Mesenchymal stem cell (in vitro differentiated cells and primary cell): ENCODE data around the gene C5orf24.
A peak's percentile ranks its signal among the peaks of the same experiment; 100 is the strongest.
"Not testable (repeated sequence)": the region's sequence is repeated elsewhere in the genome, so short reads cannot be mapped to it uniquely, and the experiment has no call there.

ENCODE experiments used
- DNase-seq: peaks from one replicate; pipeline ENCODE4 v3.0.0-alpha.2; 2013
- H2AFZ ChIP-seq: one replicate; pipeline ENCODE4 v1.6.1; 2013; ENCODE audit warnings: low read depth, mild to moderate bottlenecking, control low read depth, inconsistent platforms, low read length, moderate library complexity
- H2AK5ac ChIP-seq: 2 replicates; pipeline ENCODE4 v1.6.1; 2013; ENCODE audit warnings: low read length, moderate library complexity, mild to moderate bottlenecking, inconsistent platforms; ENCODE audit not compliant: severe bottlenecking
- H2BK120ac ChIP-seq: one replicate; pipeline ENCODE4 v1.6.1; 2013; ENCODE audit warnings: low read depth, mild to moderate bottlenecking, inconsistent platforms, low read length, moderate library complexity
- H2BK12ac ChIP-seq, 2 experiments: one replicate each; pipeline ENCODE4 v1.6.1; 2013; ENCODE audit warnings: inconsistent platforms in 2 of 2, low read length in 2 of 2, mild to moderate bottlenecking in 2 of 2, moderate library complexity in 2 of 2, control low read depth in 1 of 2
- H2BK15ac ChIP-seq: one replicate; pipeline ENCODE4 v1.6.1; 2013; ENCODE audit warnings: mild to moderate bottlenecking, low read depth, inconsistent platforms; ENCODE audit not compliant: poor library complexity, severe bottlenecking
- H2BK5ac ChIP-seq: 2 replicates; pipeline ENCODE4 v1.6.1; 2013; ENCODE audit warnings: low read depth, mild to moderate bottlenecking, low read length, control low read depth, inconsistent platforms; ENCODE audit not compliant: poor library complexity, severe bottlenecking
- H3K14ac ChIP-seq, 2 experiments: one replicate each; pipeline ENCODE4 v1.6.1; 2013; ENCODE audit warnings: inconsistent platforms in 2 of 2, low read length in 2 of 2, control low read depth in 1 of 2, mild to moderate bottlenecking in 1 of 2, moderate library complexity in 1 of 2
- H3K18ac ChIP-seq, 2 experiments: one replicate each; pipeline ENCODE4 v1.6.1; 2013; ENCODE audit warnings: inconsistent platforms in 2 of 2, low read length in 2 of 2, control low read depth in 1 of 2, low read depth in 1 of 2, mild to moderate bottlenecking in 1 of 2
- H3K23ac ChIP-seq, 2 experiments: one replicate each; pipeline ENCODE4 v1.6.1; 2013; ENCODE audit warnings: inconsistent platforms in 2 of 2, low read length in 2 of 2, mild to moderate bottlenecking in 2 of 2, moderate library complexity in 2 of 2, control low read depth in 1 of 2
- H3K27ac ChIP-seq: 2 replicates; pipeline ENCODE4 v1.5.1; 2013; ENCODE audit warnings: mild to moderate bottlenecking, moderate library complexity, low read length, control low read depth, inconsistent platforms; ENCODE audit not compliant: poor library complexity, severe bottlenecking
- H3K27me3 ChIP-seq, 2 experiments: 2 replicates each; pipeline versions ENCODE4 v1.6.1 to v1.7.0; 2013; ENCODE audit warnings: low read length in 2 of 2, mild to moderate bottlenecking in 2 of 2, moderate library complexity in 2 of 2, control low read depth in 1 of 2, inconsistent platforms in 1 of 2; ENCODE audit not compliant: control insufficient read depth in 1 of 2, insufficient read depth in 1 of 2
- H3K36me3 ChIP-seq, 2 experiments: 2 replicates each; pipeline versions ENCODE4 v1.6.1 to v1.7.0; 2013; ENCODE audit warnings: low read length in 2 of 2, control low read depth in 1 of 2, inconsistent platforms in 1 of 2, low read depth in 1 of 2, mild to moderate bottlenecking in 1 of 2; ENCODE audit not compliant: insufficient read depth in 2 of 2, control insufficient read depth in 1 of 2
- H3K4ac ChIP-seq, 2 experiments: one replicate each; pipeline ENCODE4 v1.6.1; 2013; ENCODE audit warnings: inconsistent platforms in 2 of 2, low read length in 2 of 2, mild to moderate bottlenecking in 2 of 2, moderate library complexity in 2 of 2, control low read depth in 1 of 2, low read depth in 1 of 2
- H3K4me1 ChIP-seq: 2 replicates; pipeline ENCODE4 v1.6.1; 2013; ENCODE audit warnings: low read depth, low read length, control low read depth; ENCODE audit not compliant: control insufficient read depth, insufficient read depth
- H3K4me2 ChIP-seq: 2 replicates; pipeline ENCODE4 v1.6.1; 2013; ENCODE audit warnings: low read length, mild to moderate bottlenecking, inconsistent platforms; ENCODE audit not compliant: poor library complexity, severe bottlenecking
- H3K4me3 ChIP-seq, 2 experiments: 2 replicates each; pipeline versions ENCODE4 v1.5.1 to v1.7.0; 2013; ENCODE audit warnings: low read length in 2 of 2, mild to moderate bottlenecking in 2 of 2, control low read depth in 1 of 2, low read depth in 1 of 2; ENCODE audit not compliant: insufficient read depth in 1 of 2
- H3K79me1 ChIP-seq: replicated peaks from 2 replicates; pipeline ENCODE4 v1.6.1; 2013; ENCODE audit warnings: mild to moderate bottlenecking, control low read depth, low read length, inconsistent platforms; ENCODE audit not compliant: poor library complexity, severe bottlenecking
- H3K9ac ChIP-seq: 2 replicates; pipeline ENCODE4 v1.7.0; 2013; ENCODE audit warnings: mild to moderate bottlenecking, low read length, moderate library complexity
- H3K9me3 ChIP-seq: 2 replicates; pipeline ENCODE4 v1.7.0; 2013; ENCODE audit warnings: mild to moderate bottlenecking, low read length; ENCODE audit not compliant: control insufficient read depth
- H4K8ac ChIP-seq: one replicate; pipeline ENCODE4 v1.6.1; 2013; ENCODE audit warnings: inconsistent platforms, mild to moderate bottlenecking, low read length, moderate library complexity
- H4K91ac ChIP-seq: one replicate; pipeline ENCODE4 v1.6.1; 2013; ENCODE audit warnings: mild to moderate bottlenecking, low read length, inconsistent platforms
- WGBS: methylation state at CpG from one replicate; pipeline ENCODE4 v1.1.7; 2013; ENCODE audit warnings: mixed read lengths; 5-methylcytosine and 5-hydroxymethylcytosine counted together

The C5orf24 gene

GRCh38 chr5:134881711-134882110, 35.9 kb downstream of the C5orf24 start:
- 100% methylated on average over 11 of the region's 30 CpGs for WGBS
- not testable (repeated sequence) for H2BK5ac ChIP-seq, H2BK12ac ChIP-seq, H4K8ac ChIP-seq, H3K27me3 ChIP-seq, H2BK15ac ChIP-seq, H3K4me1 ChIP-seq, H3K14ac ChIP-seq, H3K27ac ChIP-seq, H3K4ac ChIP-seq, H3K9ac ChIP-seq, H3K9me3 ChIP-seq, H3K18ac ChIP-seq, H3K4me2 ChIP-seq, H4K91ac ChIP-seq, H3K23ac ChIP-seq, H3K36me3 ChIP-seq, H2BK120ac ChIP-seq, H2AK5ac ChIP-seq, H3K4me3 ChIP-seq, H2AFZ ChIP-seq, DNase-seq
- H3K79me1 ChIP-seq = peaks cover 29% of the 10 kb centered on the region

GRCh38 chr5:134887593-134888159, 41.9 kb downstream of the C5orf24 start:
- Histone ChIP-seq H3K36me3 (peaks cover 19 to 30% of the 10 kb centered on the region in 2 experiments), H3K4me3 (no peak overlapping the region), H2AK5ac (no peak overlapping the region), H3K27ac (no peak overlapping the region), H3K9me3 (no peaks in the 10 kb centered on the region), H3K4me2 (no peak overlapping the region), H2BK120ac (no peak overlapping the region), H3K4ac (no peak overlapping the region), H3K27me3 (no peaks in the 10 kb centered on the region), H3K18ac (no peak overlapping the region), H4K91ac (no peak overlapping the region), H2AFZ (no peak overlapping the region), H3K23ac (no peak overlapping the region), H3K9ac (no peak overlapping the region), H3K4me1 (peaks cover 2% of the 10 kb centered on the region), H2BK15ac (no peak overlapping the region), H4K8ac (peak overlapping the region; percentile 71), H2BK12ac (no peak overlapping the region), H2BK5ac (no peak overlapping the region), H3K79me1 (peaks cover 22% of the 10 kb centered on the region), H3K14ac (no peak overlapping the region)
- DNase-seq = no peak
- 88% methylated on average over 14 of the region's 14 CpGs for WGBS

GRCh38 chr5:134889335-134889734, 43.6 kb downstream of the C5orf24 start:
- Histone ChIP-seq H3K9ac (no peak overlapping the region), H3K9me3 (no peaks in the 10 kb centered on the region), H3K23ac (no peak overlapping the region), H3K18ac (no peak overlapping the region), H2AK5ac (no peak overlapping the region), H3K27me3 (no peaks in the 10 kb centered on the region), H3K4ac (no peak overlapping the region), H3K14ac (no peak overlapping the region), H3K4me1 (peaks cover 2% of the 10 kb centered on the region), H3K4me2 (no peak overlapping the region), H2AFZ (no peak overlapping the region), H3K36me3 (peaks cover 24 to 38% of the 10 kb centered on the region in 2 experiments), H3K79me1 (peaks cover 24% of the 10 kb centered on the region), H2BK120ac (no peak overlapping the region), H4K91ac (no peak overlapping the region), H4K8ac (no peak overlapping the region), H2BK12ac (no peak overlapping the region), H2BK5ac (no peak overlapping the region), H3K4me3 (no peak overlapping the region), H3K27ac (no peak overlapping the region), H2BK15ac (no peak overlapping the region)
- WGBS = 96% methylated on average over 8 of the region's 8 CpGs
- no peak for DNase-seq

- Histone ChIP-seq H3K4me3 (no peak overlapping the region), H2AFZ (no peak overlapping the region), H3K4me1 (peaks cover 2% of the 10 kb centered on the region), H3K36me3 (peaks cover 20 to 57% of the 10 kb centered on the region in 2 experiments), H3K9ac (no peak overlapping the region), H2AK5ac (no peak overlapping the region), H3K23ac (no peak overlapping the region), H3K79me1 (peaks cover 21% of the 10 kb centered on the region), H3K27ac (no peak overlapping the region), H3K14ac (no peak overlapping the region), H2BK12ac (no peak overlapping the region), H3K4me2 (no peak overlapping the region), H2BK5ac (no peak overlapping the region), H3K4ac (no peak overlapping the region), H3K9me3 (no peaks in the 10 kb centered on the region), H2BK15ac (no peak overlapping the region), H3K18ac (no peak overlapping the region), H2BK120ac (no peak overlapping the region), H4K8ac (no peak overlapping the region), H3K27me3 (no peaks in the 10 kb centered on the region), H4K91ac (no peak overlapping the region)
- no CpG with 5 or more reads among the region's 1 CpG for WGBS
- DNase-seq = no peak
Observed at GRCh38 chr5:134891473-134891872, 45.7 kb downstream of the C5orf24 start.
